ENCODE results near the gene CAMK2G. TPM values are rescaled to one million over a fixed set of nuclear protein-coding genes. Genes with fewer than 3 reads are reported as not detected.
A peak's percentile ranks its signal among the peaks of the same experiment; 100 is the strongest.

Gene CAMK2G
- total RNA-seq, 4 donors from 2014 or later, result 48.6 to 67.5 (median 51.7) TPM

GRCh38 chr10:73827346-73828089, 46.8 kb downstream of the CAMK2G start:
- no peaks in the 10 kb centered on the region for H3K4me1 ChIP-seq
- H3K27ac ChIP-seq, result no peak overlapping the region
- no peaks in the 10 kb centered on the region for H3K27me3 ChIP-seq
- in situ Hi-C loops (cut with MboI; ENCODE audit: low sequenced_read_pairs in 4 of 4), result no loop called here
- intact Hi-C loops (cut with DNase I; ENCODE audit: low total_unique reads), result no loop called here
- H3K36me3 ChIP-seq, result peaks cover 0 to 37% of the 10 kb centered on the region in 2 donors
- no peak for DNase-seq
- no peak overlapping the region for H3K4me3 ChIP-seq
- TF ChIP-seq POLR2A (IDR thresholded peaks at IDR 0.05), result no peak
- TF ChIP-seq, protein P1, sequence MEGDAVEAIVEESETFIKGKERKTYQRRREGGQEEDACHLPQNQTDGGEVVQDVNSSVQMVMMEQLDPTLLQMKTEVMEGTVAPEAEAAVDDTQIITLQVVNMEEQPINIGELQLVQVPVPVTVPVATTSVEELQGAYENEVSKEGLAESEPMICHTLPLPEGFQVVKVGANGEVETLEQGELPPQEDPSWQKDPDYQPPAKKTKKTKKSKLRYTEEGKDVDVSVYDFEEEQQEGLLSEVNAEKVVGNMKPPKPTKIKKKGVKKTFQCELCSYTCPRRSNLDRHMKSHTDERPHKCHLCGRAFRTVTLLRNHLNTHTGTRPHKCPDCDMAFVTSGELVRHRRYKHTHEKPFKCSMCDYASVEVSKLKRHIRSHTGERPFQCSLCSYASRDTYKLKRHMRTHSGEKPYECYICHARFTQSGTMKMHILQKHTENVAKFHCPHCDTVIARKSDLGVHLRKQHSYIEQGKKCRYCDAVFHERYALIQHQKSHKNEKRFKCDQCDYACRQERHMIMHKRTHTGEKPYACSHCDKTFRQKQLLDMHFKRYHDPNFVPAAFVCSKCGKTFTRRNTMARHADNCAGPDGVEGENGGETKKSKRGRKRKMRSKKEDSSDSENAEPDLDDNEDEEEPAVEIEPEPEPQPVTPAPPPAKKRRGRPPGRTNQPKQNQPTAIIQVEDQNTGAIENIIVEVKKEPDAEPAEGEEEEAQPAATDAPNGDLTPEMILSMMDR (IDR thresholded peaks at IDR 0.05 in 4 of 5, conservative IDR thresholded peaks at IDR 0.05 in 1 of 5), result no peak
- no peak for ATAC-seq
- no peaks in the 10 kb centered on the region for H3K9me3 ChIP-seq

DNA sequence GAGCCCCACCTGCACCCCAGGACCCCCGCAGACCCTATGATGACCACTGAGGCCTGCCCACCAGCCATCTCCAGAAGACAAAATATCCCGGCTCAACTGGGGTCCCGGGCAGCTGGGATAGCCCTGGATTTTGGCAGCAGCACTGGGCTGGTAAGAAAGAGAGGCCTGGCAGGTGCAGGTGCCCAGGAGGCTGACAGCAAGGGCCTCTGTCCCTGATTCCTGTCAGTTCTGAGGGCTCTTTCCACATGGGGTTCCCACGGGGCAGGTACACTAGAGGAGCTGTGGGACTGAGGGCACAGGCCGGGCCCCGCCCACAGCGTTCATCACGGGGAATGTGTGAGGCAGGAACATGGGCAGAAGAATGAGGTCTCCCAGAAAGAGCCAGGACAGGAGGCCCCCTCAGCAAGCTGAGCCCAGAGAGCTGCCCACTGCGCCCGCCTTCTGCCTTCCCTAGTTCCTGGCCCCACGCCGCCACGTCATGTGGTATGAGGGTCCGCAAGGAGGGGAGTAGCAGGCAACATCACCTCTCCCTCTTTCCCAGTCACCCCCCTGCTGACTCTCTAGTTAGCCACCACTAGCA, 50.1 kb downstream of the CAMK2G start:
- Histone ChIP-seq H3K27me3 (no peaks in the 10 kb centered on the region), H3K4me3 (no peak overlapping the region), H3K4me1 (peaks cover 9% of the 10 kb centered on the region in 2 donors), H3K27ac (no peak overlapping the region), H3K9me3 (no peaks in the 10 kb centered on the region), H3K36me3 (peaks cover 0 to 42% of the 10 kb centered on the region in 2 donors)
- ATAC-seq, result no peak
- TF ChIP-seq, protein P1 (IDR thresholded peaks at IDR 0.05 in 4 of 5, conservative IDR thresholded peaks at IDR 0.05 in 1 of 5), result no peak
- no peak for TF ChIP-seq POLR2A (IDR thresholded peaks at IDR 0.05)
- no peak for DNase-seq
- intact Hi-C loops (cut with DNase I; ENCODE audit: low total_unique reads) (no loop called here), in situ Hi-C loops (cut with MboI; ENCODE audit: low sequenced_read_pairs in 4 of 4) (no loop called here)

DNA sequence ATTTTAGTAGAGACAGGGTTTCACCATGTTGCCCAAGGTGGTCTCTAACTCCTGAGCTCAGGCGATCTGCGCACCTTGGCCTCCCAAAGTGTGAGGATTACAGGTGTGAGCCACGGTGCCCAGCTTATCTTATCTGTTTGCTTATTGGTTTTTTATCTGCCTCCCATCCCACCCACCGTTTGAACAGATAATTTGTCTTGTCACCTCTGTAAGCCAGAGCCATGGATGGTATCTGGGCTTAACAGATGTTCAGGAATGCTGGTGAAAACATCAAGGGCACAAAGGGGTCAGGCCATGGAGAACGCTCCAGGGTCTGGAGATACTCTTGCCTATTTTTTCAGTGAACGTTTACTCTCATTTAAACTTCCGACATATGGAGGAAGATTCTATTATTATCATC, 51.0 kb downstream of the CAMK2G start:
- Histone ChIP-seq H3K4me1 (peaks cover 11% of the 10 kb centered on the region in 2 donors), H3K27me3 (no peaks in the 10 kb centered on the region), H3K36me3 (peaks cover 0 to 42% of the 10 kb centered on the region in 2 donors), H3K9me3 (no peaks in the 10 kb centered on the region), H3K27ac (no peak overlapping the region), H3K4me3 (no peak overlapping the region)
- no peak for ATAC-seq
- in situ Hi-C loops (cut with MboI; ENCODE audit: low sequenced_read_pairs in 4 of 4), result no loop called here
- DNase-seq, result no peak
- no peak for TF ChIP-seq POLR2A (IDR thresholded peaks at IDR 0.05)
- TF ChIP-seq, protein P1 (IDR thresholded peaks at IDR 0.05 in 4 of 5, conservative IDR thresholded peaks at IDR 0.05 in 1 of 5), result no peak
- intact Hi-C loops (cut with DNase I; ENCODE audit: low total_unique reads), result no loop called here

GRCh38 chr10:73819513-73820093, 54.8 kb downstream of the CAMK2G start:
- Histone ChIP-seq H3K4me1 (peaks cover 11 to 26% of the 10 kb centered on the region in 2 donors), H3K9me3 (no peaks in the 10 kb centered on the region), H3K27ac (peak overlapping the region; percentile 40 to 82 (median 78)), H3K4me3 (no peak overlapping the region), H3K27me3 (no peaks in the 10 kb centered on the region), H3K36me3 (peaks cover 0 to 28% of the 10 kb centered on the region in 2 donors)
- no peak for TF ChIP-seq POLR2A (IDR thresholded peaks at IDR 0.05)
- TF ChIP-seq, protein P1 (IDR thresholded peaks at IDR 0.05 in 4 of 5, conservative IDR thresholded peaks at IDR 0.05 in 1 of 5), result no peak
- intact Hi-C loops (cut with DNase I; ENCODE audit: low total_unique reads), result no loop called here
- ATAC-seq (peak; percentile 40 to 72), DNase-seq (peak; percentile 43 to 82)
- in situ Hi-C loops (cut with MboI; ENCODE audit: low sequenced_read_pairs in 4 of 4), result no loop called here
